MM.1S (cell line): ENCODE results near the gene CYRIA.

Source experiments
- DNase-seq: peaks from one replicate; pipeline ENCODE4 v3.0.0-alpha.2; 2015
- H2AFZ ChIP-seq: fragments of 300-600 bp; sonication (generic); 2 replicates; pipeline ENCODE4 v1.6.0; 2016; ENCODE audit warnings: antibody characterized with exemption, low read length
- H3F3A ChIP-seq: fragments of 300-600 bp; sonication (generic); 2 replicates; pipeline ENCODE4 v1.6.1; 2016; ENCODE audit warnings: mild to moderate bottlenecking, antibody characterized with exemption, low read length, moderate library complexity, mixed read lengths; ENCODE audit not compliant: insufficient read depth
- H3K27ac ChIP-seq: fragments of 300-600 bp; sonication (generic); 2 replicates; pipeline ENCODE4 v1.5.1; 2016; ENCODE audit warnings: mild to moderate bottlenecking, low read length
- H3K27me3 ChIP-seq: fragments of 300-600 bp; sonication (generic); replicated peaks from 2 replicates; pipeline ENCODE4 v1.6.0; 2016; ENCODE audit warnings: low read length; ENCODE audit not compliant: insufficient read depth
- H3K36me3 ChIP-seq: fragments of 300-600 bp; sonication (generic); replicated peaks from 2 replicates; pipeline ENCODE4 v1.6.1; 2016; ENCODE audit warnings: mild to moderate bottlenecking, low read length, mixed read lengths; ENCODE audit not compliant: insufficient read depth
- H3K4me1 ChIP-seq: fragments of 300-600 bp; sonication (generic); 2 replicates; pipeline ENCODE4 v1.6.1; 2016; ENCODE audit warnings: low read length, mixed read lengths
- H3K4me2 ChIP-seq: fragments of 300-600 bp; sonication (generic); 2 replicates; pipeline ENCODE4 v1.6.0; 2016; ENCODE audit warnings: low read depth, low read length
- H3K4me3 ChIP-seq: fragments of 300-600 bp; sonication (generic); 2 replicates; pipeline ENCODE4 v1.5.1; 2016; ENCODE audit warnings: low read length, mixed read lengths
- H3K79me2 ChIP-seq: fragments of 300-600 bp; sonication (generic); 2 replicates; pipeline ENCODE4 v1.6.1; 2016; ENCODE audit warnings: mixed run types, low read length, mixed read lengths
- H3K9ac ChIP-seq: fragments of 300-600 bp; sonication (generic); 2 replicates; pipeline ENCODE4 v1.6.1; 2016; ENCODE audit warnings: low read length, mixed read lengths
- H3K9me2 ChIP-seq: fragments of 300-600 bp; sonication (generic); replicated peaks from 2 replicates; pipeline ENCODE4 v1.6.1; 2016; ENCODE audit warnings: mild to moderate bottlenecking, low read length, mixed read lengths; ENCODE audit not compliant: insufficient read depth
- H3K9me3 ChIP-seq: fragments of 300-600 bp; sonication (generic); replicated peaks from 2 replicates; pipeline ENCODE4 v1.6.1; 2016; ENCODE audit warnings: mild to moderate bottlenecking, low read length, mixed read lengths; ENCODE audit not compliant: insufficient read depth
- H4K20me1 ChIP-seq: fragments of 300-600 bp; sonication (generic); 2 replicates; pipeline ENCODE4 v1.6.1; 2016; ENCODE audit warnings: mild to moderate bottlenecking, low read length, moderate library complexity, mixed read lengths; ENCODE audit not compliant: insufficient read depth
- EZH2 ChIP-seq: fragments of 300-600 bp; sonication (generic); optimal IDR thresholded peaks from 2 replicates; pipeline ENCODE3; 2017; ENCODE audit warnings: low read depth, mild to moderate bottlenecking, antibody characterized with exemption, low read length, mixed read lengths
- EZH2phosphoT487 ChIP-seq: fragments of 300-600 bp; sonication (generic); IDR thresholded peaks from 2 replicates; pipeline ENCODE4 v1.6.1; 2018; ENCODE audit warnings: antibody characterized with exemption, low read length
- TF ChIP-seq, protein P1 (sequence below): fragments of 300-600 bp; sonication (generic); IDR thresholded peaks from 2 replicates; pipeline ENCODE4 v1.5.1; 2016; ENCODE audit warnings: antibody characterized with exemption, low read length, mixed read lengths

CYRIA gene

DNA sequence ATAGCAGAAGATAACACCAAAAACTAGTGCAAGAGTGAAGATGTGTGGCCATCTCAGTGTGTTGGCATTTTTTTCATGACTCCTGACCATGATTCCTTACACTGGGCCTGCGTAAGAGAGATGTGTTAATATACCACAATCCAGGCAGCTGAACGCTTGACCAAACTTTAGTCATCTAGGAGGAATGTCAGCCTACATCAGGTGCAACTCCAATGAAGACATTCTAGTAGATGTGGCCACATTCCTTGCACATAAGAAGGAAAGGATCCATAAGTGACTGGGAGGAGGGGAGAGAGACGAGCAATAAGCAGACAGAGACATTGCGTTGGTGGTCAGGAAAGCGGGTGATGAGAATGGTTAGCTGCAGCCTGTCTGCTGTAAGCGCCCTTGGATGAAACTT is 42.6 kb downstream of the CYRIA start:
- H3K27me3 ChIP-seq = no peaks in the 10 kb centered on the region
- no peaks in the 10 kb centered on the region for H3K9me3 ChIP-seq
- no peak overlapping the region for H3K27ac ChIP-seq
- no peaks in the 10 kb centered on the region for H3F3A ChIP-seq
- 0 out of 2 replicates have a peak, but pooled peaks cover 3% of the 10 kb centered on the region for H3K4me1 ChIP-seq
- H3K36me3 ChIP-seq = no peaks in the 10 kb centered on the region
- H4K20me1 ChIP-seq = no peaks in the 10 kb centered on the region
- H3K4me2 ChIP-seq = no peak overlapping the region
- no peak for DNase-seq
- H3K4me3 ChIP-seq = no peak overlapping the region
- H2AFZ ChIP-seq = no peak overlapping the region
- H3K79me2 ChIP-seq = no peaks in the 10 kb centered on the region
- no peak overlapping the region for H3K9ac ChIP-seq
- TF ChIP-seq EZH2phosphoT487 = no peak
- TF ChIP-seq, protein P1, sequence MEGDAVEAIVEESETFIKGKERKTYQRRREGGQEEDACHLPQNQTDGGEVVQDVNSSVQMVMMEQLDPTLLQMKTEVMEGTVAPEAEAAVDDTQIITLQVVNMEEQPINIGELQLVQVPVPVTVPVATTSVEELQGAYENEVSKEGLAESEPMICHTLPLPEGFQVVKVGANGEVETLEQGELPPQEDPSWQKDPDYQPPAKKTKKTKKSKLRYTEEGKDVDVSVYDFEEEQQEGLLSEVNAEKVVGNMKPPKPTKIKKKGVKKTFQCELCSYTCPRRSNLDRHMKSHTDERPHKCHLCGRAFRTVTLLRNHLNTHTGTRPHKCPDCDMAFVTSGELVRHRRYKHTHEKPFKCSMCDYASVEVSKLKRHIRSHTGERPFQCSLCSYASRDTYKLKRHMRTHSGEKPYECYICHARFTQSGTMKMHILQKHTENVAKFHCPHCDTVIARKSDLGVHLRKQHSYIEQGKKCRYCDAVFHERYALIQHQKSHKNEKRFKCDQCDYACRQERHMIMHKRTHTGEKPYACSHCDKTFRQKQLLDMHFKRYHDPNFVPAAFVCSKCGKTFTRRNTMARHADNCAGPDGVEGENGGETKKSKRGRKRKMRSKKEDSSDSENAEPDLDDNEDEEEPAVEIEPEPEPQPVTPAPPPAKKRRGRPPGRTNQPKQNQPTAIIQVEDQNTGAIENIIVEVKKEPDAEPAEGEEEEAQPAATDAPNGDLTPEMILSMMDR = no peak
- H3K9me2 ChIP-seq = no peaks in the 10 kb centered on the region

DNA sequence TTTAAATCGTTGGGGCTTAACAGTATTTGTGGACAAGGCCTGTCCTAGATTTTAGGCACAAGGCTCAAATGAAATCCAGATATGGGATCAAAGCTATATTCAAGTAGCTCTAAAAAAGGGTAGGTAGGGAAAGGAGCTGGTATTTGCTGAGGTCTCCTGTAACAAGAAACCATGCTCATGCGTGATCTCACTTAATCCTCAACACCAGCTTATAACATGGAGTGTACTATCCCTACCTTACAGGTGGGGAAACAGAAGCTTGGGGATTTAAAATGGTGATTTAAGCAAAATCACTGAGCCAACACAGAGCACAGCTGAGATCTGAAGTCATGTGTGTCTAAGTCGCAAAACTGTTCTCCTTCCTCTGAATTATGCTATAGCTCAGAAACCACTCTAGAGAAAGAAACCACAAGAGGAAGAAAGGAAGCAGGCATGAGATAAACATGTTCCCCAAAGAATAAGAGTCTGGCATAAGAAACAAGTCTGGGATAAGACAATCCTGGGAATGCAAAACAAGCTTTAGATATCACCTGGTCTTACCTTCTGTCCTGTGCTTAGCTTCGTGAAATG is 43.1 kb downstream of the CYRIA start:
- Histone ChIP-seq H3K79me2 (no peaks in the 10 kb centered on the region), H3K4me3 (no peak overlapping the region), H3K9me3 (no peaks in the 10 kb centered on the region), H3K4me1 (0 out of 2 replicates have a peak, but pooled peaks cover 3% of the 10 kb centered on the region), H2AFZ (no peak overlapping the region), H3K9me2 (no peaks in the 10 kb centered on the region), H3K4me2 (no peak overlapping the region), H3K36me3 (no peaks in the 10 kb centered on the region), H3K27me3 (no peaks in the 10 kb centered on the region), H3K9ac (no peak overlapping the region), H3F3A (no peaks in the 10 kb centered on the region), H3K27ac (no peak overlapping the region), H4K20me1 (no peaks in the 10 kb centered on the region)
- no peak for DNase-seq
- TF ChIP-seq EZH2phosphoT487 (no peak), EZH2 (no peak)
- TF ChIP-seq, protein P1 = no peak

DNA sequence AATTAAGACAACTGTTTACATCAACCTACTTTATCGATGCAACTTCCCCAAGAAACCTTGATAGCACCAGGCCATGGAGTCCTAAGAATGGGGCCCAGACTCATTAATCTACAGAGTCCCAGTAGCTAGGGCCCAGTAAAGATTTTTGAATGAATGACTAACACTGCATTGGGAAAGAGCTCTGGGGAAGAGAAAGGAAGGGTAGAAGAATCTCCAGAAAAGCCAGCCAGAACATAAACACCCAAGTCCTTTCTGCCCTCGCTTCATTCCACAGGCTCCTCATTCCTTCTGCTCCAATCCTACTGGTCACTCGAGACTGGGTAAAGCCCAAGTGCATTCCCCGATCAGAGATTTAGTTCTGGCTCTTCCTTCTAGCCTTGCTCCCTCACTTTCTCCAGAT is 44.3 kb downstream of the CYRIA start:
- no peak overlapping the region for H3K9ac ChIP-seq
- no peak overlapping the region for H2AFZ ChIP-seq
- no peaks in the 10 kb centered on the region for H3K27me3 ChIP-seq
- no peaks in the 10 kb centered on the region for H3K36me3 ChIP-seq
- H3F3A ChIP-seq = no peaks in the 10 kb centered on the region
- TF ChIP-seq EZH2phosphoT487 (no peak), EZH2 (no peak)
- TF ChIP-seq, protein P1 = no peak
- DNase-seq = no peak
- H3K9me2 ChIP-seq = no peaks in the 10 kb centered on the region
- 0 out of 2 replicates have a peak, but pooled peaks cover 3% of the 10 kb centered on the region for H3K4me1 ChIP-seq
- no peak overlapping the region for H3K4me3 ChIP-seq
- no peak overlapping the region for H3K27ac ChIP-seq
- no peaks in the 10 kb centered on the region for H3K9me3 ChIP-seq
- H3K79me2 ChIP-seq = no peaks in the 10 kb centered on the region
- no peaks in the 10 kb centered on the region for H4K20me1 ChIP-seq
- H3K4me2 ChIP-seq = no peak overlapping the region
